ENCODE measurements around the gene LCN12. TPM values are rescaled to one million over a fixed set of nuclear protein-coding genes. Genes with fewer than 3 reads are reported as not detected.

The LCN12 gene
- polyA plus RNA-seq, 3 donors: 0.29 TPM; not detected in 2

GRCh38 chr9:136992819-136993369 is 40.8 kb downstream of the LCN12 start:
- Histone ChIP-seq H3K79me2 (ENCODE audit: insufficient read depth, low read length) (peaks cover 20% of the 10 kb centered on the region), H3K36me3 (replicated peaks in 1 of 2; ENCODE audit: control insufficient read depth in 1 of 2, insufficient read depth in 2 of 2, low read length in 2 of 2) (peaks cover 6 to 9% of the 10 kb centered on the region in 2 donors), H4K20me1 (ENCODE audit: insufficient read depth, low read length) (peaks cover 30% of the 10 kb centered on the region), H3K4me3 (replicated peaks in 1 of 3; ENCODE audit: low read depth in 2 of 3, low read length in 3 of 3) (peak overlapping the region; percentile 67 to 88 (median 85)), H3K4me2 (replicated peaks; ENCODE audit: extremely low read depth, low read length, poor library complexity, severe bottlenecking) (peak overlapping the region; percentile 97), H3K9me3 (replicated peaks in 1 of 2; ENCODE audit: control insufficient read depth in 1 of 2, insufficient read depth in 1 of 2, low read length in 2 of 2) (no peaks in the 10 kb centered on the region), H3K27me3 (ENCODE audit: control insufficient read depth in 2 of 2, insufficient read depth in 2 of 2, low read length in 2 of 2) (peaks cover 0 to 44% of the 10 kb centered on the region in 2 donors), H2AFZ (ENCODE audit: insufficient read depth, low read depth, low read length, poor library complexity, severe bottlenecking) (peak overlapping the region; percentile 79), H3K27ac (ENCODE audit: low read depth in 1 of 2, low read length in 2 of 2) (peak overlapping the region; percentile 14 to 79), H3K4me1 (ENCODE audit: control insufficient read depth in 1 of 2, insufficient read depth in 2 of 2, low read length in 2 of 2) (peaks cover 47 to 64% of the 10 kb centered on the region in 2 donors), H3K9ac (ENCODE audit: insufficient read depth, low read length, poor library complexity, severe bottlenecking) (peak overlapping the region; percentile 73)
- peak overlapping the region in 6 of 7 donors; percentile 23 to 86 (median 69) for H3K27ac Mint-ChIP-seq
- peaks cover 27 to 55% (median 51%) of the 10 kb centered on the region in 3 donors for H3K27me3 Mint-ChIP-seq (ENCODE audit: low read depth in 3 of 3)
- H3K36me3 Mint-ChIP-seq: peaks cover 10% of the 10 kb centered on the region in 2 donors
- DNase-seq: no peak
- WGBS (ENCODE audit: insufficient coverage): 70% methylated on average over 10 of the region's 18 CpGs
- intact Hi-C loops (cut with micrococcal nuclease): loop anchor here (2.0 to 5.0 kb wide), 2 partner anchors 39 to 202 kb away; partner anchors contain the start of genes FUT7 (in 1 of the 2) and TMEM141 (in 1 of the 2)
- peaks cover 46% of the 10 kb centered on the region for H3K4me1 Mint-ChIP-seq
- peak overlapping the region; percentile 81 to 89 for H3K4me3 Mint-ChIP-seq
- H3K9me3 Mint-ChIP-seq: peaks cover 0 to 17% (median 3%) of the 10 kb centered on the region in 7 donors
- TF ChIP-seq, protein P1, sequence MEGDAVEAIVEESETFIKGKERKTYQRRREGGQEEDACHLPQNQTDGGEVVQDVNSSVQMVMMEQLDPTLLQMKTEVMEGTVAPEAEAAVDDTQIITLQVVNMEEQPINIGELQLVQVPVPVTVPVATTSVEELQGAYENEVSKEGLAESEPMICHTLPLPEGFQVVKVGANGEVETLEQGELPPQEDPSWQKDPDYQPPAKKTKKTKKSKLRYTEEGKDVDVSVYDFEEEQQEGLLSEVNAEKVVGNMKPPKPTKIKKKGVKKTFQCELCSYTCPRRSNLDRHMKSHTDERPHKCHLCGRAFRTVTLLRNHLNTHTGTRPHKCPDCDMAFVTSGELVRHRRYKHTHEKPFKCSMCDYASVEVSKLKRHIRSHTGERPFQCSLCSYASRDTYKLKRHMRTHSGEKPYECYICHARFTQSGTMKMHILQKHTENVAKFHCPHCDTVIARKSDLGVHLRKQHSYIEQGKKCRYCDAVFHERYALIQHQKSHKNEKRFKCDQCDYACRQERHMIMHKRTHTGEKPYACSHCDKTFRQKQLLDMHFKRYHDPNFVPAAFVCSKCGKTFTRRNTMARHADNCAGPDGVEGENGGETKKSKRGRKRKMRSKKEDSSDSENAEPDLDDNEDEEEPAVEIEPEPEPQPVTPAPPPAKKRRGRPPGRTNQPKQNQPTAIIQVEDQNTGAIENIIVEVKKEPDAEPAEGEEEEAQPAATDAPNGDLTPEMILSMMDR (IDR thresholded peaks at IDR 0.05): no peak

DNA sequence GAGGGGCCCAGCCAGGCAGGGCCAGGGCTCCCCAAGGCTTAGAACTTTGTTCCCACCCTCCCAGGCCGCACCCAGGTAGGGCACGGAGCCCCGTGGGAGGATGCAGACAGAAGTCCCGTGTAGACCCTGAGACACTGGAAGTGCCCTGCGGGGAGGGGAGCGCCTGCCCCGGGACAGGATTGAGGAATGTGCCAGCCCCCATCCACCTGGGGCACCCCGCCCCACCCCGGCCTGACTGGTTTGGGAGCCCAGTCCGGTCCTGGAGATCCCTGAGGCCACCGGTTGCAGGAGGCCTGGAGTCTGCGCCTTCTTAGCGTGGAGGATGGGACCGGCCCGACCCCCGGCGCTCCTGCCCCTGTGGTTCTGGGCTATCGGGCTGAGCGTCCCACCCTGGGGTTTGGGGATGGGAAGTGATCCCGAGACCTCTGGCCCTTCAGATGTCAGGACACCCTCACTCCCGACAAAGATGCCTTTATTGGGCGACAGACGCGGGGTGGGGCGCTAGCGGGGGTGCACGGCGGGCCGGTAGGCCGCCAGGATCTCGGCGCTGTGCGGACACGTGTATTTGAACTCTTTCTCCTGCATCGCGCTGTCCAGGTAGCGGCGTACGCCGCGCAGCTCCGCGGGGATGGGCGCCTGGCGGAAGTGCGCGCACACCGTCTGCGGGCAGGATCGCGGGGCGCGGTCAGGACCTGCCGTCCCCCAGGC is 42.3 kb downstream of the LCN12 start:
- intact Hi-C loops (cut with micrococcal nuclease): loop anchor here in 1 of 2 donors (5.0 kb wide), 1 partner anchor 38 kb away; the partner anchor contains the start of gene FUT7
- Mint-ChIP-seq H3K4me3 (peak overlapping the region in 1 of 2 donors; percentile 89), H3K27me3 (ENCODE audit: low read depth in 3 of 3) (peaks cover 26 to 56% (median 49%) of the 10 kb centered on the region in 3 donors), H3K36me3 (peaks cover 10% of the 10 kb centered on the region in 2 donors), H3K4me1 (peaks cover 60% of the 10 kb centered on the region), H3K27ac (no peak overlapping the region), H3K9me3 (peaks cover 0 to 17% (median 3%) of the 10 kb centered on the region in 7 donors)
- Histone ChIP-seq H3K4me2 (replicated peaks; ENCODE audit: extremely low read depth, low read length, poor library complexity, severe bottlenecking) (no peak overlapping the region), H3K9ac (ENCODE audit: insufficient read depth, low read length, poor library complexity, severe bottlenecking) (no peak overlapping the region), H3K9me3 (replicated peaks in 1 of 2; ENCODE audit: control insufficient read depth in 1 of 2, insufficient read depth in 1 of 2, low read length in 2 of 2) (no peaks in the 10 kb centered on the region), H3K27ac (ENCODE audit: low read depth in 1 of 2, low read length in 2 of 2) (no peak overlapping the region), H2AFZ (ENCODE audit: insufficient read depth, low read depth, low read length, poor library complexity, severe bottlenecking) (no peak overlapping the region), H4K20me1 (ENCODE audit: insufficient read depth, low read length) (peaks cover 30% of the 10 kb centered on the region), H3K79me2 (ENCODE audit: insufficient read depth, low read length) (peaks cover 20% of the 10 kb centered on the region), H3K4me3 (replicated peaks in 1 of 3; ENCODE audit: low read depth in 2 of 3, low read length in 3 of 3) (no peak overlapping the region), H3K36me3 (replicated peaks in 1 of 2; ENCODE audit: control insufficient read depth in 1 of 2, insufficient read depth in 2 of 2, low read length in 2 of 2) (peaks cover 6 to 9% of the 10 kb centered on the region in 2 donors), H3K4me1 (ENCODE audit: control insufficient read depth in 1 of 2, insufficient read depth in 2 of 2, low read length in 2 of 2) (peaks cover 61 to 78% of the 10 kb centered on the region in 2 donors), H3K27me3 (ENCODE audit: control insufficient read depth in 2 of 2, insufficient read depth in 2 of 2, low read length in 2 of 2) (peaks cover 0 to 41% of the 10 kb centered on the region in 2 donors)
- 80% methylated on average over 51 of the region's 54 CpGs for WGBS (ENCODE audit: insufficient coverage)
- DNase-seq: no peak
- TF ChIP-seq, protein P1 (IDR thresholded peaks at IDR 0.05): no peak
